GM10266 (cell line): ENCODE results near the gene TMPRSS6.
A peak's percentile ranks its signal among the peaks of the same experiment; 100 is the strongest.

ENCODE experiments used
- DNase-seq: peaks from one replicate; pipeline ENCODE4 v3.0.0; 2012; ENCODE audit errors: extremely low spot score
- TF ChIP-seq, protein P1 (sequence below): IDR thresholded peaks from 2 replicates; pipeline ENCODE4 v1.5.1; 2012; ENCODE audit warnings: mild to moderate bottlenecking, low read depth; ENCODE audit not compliant: control insufficient read depth, insufficient read depth; ENCODE audit errors: missing control alignments

Gene TMPRSS6

DNA sequence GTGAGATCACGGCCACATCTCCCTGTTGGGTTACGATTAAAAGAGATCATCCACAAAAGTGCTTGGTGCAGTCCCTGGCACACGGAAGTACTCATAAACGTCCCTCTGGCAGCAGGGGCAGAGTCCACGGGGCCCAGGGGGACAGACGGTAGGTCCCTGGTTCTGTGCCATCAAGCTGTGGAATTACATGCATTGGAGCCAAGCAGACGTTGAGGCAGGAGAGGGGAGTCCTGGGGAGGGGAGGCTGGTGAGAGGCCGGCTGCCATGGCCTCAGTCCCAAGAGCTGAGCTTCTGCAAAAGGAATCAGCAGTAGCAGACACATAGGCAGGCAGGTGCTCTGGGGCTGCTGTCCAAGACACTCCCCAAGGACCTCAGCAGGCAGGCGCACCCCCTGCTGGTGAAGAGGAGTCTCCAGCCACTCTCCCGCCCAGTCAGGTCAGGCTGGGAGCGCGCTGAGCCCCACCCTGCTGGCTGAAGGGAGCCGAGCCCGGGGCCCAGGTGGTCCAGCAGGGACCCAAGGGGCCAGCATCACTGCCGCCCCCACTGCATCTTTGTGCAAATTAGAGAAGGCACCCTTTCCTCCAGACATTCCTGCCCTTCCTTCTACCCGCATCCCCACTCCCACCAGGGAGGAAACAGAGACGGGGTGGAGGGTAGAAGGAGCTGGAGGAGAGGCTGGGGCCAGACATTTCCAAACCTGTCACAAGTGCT is 65.5 kb downstream of the TMPRSS6 start:
- peak; percentile 89 for DNase-seq
- TF ChIP-seq, protein P1, sequence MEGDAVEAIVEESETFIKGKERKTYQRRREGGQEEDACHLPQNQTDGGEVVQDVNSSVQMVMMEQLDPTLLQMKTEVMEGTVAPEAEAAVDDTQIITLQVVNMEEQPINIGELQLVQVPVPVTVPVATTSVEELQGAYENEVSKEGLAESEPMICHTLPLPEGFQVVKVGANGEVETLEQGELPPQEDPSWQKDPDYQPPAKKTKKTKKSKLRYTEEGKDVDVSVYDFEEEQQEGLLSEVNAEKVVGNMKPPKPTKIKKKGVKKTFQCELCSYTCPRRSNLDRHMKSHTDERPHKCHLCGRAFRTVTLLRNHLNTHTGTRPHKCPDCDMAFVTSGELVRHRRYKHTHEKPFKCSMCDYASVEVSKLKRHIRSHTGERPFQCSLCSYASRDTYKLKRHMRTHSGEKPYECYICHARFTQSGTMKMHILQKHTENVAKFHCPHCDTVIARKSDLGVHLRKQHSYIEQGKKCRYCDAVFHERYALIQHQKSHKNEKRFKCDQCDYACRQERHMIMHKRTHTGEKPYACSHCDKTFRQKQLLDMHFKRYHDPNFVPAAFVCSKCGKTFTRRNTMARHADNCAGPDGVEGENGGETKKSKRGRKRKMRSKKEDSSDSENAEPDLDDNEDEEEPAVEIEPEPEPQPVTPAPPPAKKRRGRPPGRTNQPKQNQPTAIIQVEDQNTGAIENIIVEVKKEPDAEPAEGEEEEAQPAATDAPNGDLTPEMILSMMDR, result peak; percentile 85

- DNase-seq, result no peak
- TF ChIP-seq, protein P1, result no peak
Observed at GRCh38 chr22:37043209-37043827, 66.2 kb downstream of the TMPRSS6 start.

DNA sequence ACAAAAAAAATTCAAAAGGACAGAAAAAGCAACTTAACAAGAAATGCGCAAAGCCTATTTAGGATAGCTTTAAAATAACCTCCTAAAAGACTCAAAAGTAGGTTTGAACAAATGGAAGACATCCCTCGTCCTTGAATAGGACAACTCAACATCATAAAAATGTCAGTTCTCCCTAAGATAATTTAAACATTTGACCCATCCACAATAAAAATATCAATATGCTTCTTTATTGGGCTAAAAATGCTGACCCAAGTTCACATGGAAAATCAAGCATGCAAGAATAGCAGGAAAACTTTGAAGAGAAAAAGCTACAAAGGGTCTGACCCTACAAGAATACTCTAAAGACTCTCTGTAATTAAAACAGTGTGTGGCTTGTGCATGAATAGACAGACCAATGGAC is 70.0 kb downstream of the TMPRSS6 start:
- TF ChIP-seq, protein P1, result no peak
- no peak for DNase-seq

GRCh38 chr22:37037669-37038068 is 71.8 kb downstream of the TMPRSS6 start:
- TF ChIP-seq, protein P1, result no peak
- DNase-seq, result no peak

DNA sequence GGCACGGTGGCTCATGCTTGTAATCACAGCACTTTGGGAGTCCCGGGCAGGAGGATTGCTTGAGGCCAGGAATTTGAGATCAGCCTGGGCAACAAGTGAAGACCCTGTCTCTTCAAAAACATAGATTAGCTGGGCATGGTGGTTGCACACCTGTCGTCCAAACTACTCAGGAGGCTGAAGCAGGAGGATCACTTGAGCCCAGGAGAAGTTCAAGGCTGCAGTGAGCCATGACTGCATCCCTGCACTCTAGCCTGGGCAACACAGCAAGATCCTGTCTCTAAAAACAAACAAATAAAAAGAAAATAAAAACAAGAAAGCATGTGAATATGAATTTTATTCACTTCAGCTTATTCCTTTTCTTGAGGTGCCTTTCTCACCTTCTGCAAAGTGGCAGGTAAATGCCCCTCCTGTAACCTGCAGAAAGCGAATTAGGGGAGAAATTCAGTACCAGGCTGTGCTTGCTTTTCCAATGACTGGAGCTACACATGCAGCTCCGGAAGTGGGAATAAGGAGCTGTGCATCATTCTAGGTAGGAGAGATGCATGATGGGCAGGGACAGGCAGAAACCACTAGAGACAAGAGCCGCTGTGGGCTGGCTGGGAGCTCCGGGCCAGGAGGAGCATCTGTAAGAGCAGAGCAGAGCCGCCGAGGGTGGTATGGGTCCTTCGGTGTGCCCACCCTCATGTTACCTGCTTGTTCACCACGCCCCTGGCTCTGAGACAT is 72.7 kb downstream of the TMPRSS6 start:
- DNase-seq, result no peak
- TF ChIP-seq, protein P1, result no peak

DNA sequence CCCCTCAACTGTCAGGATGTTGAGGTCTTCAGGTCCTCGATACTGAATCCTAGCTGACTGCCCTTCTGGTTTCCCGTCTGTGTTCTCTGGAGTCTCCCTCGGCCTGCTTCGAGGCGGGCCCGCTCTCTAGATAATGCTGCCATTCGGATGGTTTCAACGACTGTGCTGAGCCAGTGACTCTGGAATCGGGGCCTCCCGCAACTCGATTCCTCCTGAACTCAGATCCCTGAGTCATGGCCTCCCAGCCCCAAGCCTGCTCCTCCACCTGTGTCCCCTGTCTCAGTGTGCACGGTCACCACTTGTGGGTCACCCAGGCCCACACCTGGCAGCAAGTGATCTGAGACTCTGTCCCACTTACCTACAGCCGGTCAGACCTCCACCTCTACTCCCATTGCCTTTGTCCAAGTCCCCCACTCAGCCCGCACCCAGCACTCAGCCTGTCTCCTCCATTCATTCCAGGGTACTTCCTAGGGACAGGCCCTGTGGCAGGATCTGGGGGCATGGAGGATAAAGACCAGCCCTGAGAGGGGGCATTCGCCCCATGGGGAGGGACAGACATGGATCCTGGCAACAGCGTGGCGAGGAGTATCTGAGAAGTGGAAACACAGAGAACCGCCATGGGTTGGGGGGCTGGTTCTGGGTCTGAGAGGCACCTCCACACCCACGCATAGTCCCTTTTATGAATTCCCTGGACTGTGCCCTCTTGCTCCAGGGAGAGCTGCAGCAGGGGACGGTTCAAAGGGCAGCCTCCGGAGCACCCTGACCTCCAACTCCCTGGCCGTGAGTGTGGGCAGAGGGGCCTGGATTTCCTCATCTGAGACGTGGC is 75.7 kb downstream of the TMPRSS6 start:
- TF ChIP-seq, protein P1, result no peak
- no peak for DNase-seq
